HG03175 (cell line): ENCODE data around the gene NBEA.

Experiments
- ATAC-seq: cut with Tn5 transposase; IDR thresholded peaks from one replicate; pipeline ENCODE4 v1.9.1; 2021; ENCODE audit warnings: mild to moderate bottlenecking, moderate library complexity; ENCODE audit not compliant: unreplicated experiment

Gene NBEA

GRCh38 chr13:35557475-35557874, 615.4 kb downstream of the NBEA start:
- no peak for ATAC-seq

- ATAC-seq: no peak
Measured at GRCh38 chr13:35561540-35561939, 619.5 kb downstream of the NBEA start.

GRCh38 chr13:35565273-35565672, 623.2 kb downstream of the NBEA start:
- ATAC-seq: no peak

GRCh38 chr13:35566340-35566739, 624.3 kb downstream of the NBEA start:
- ATAC-seq: no peak

GRCh38 chr13:35567406-35567980, 625.4 kb downstream of the NBEA start:
- no peak for ATAC-seq

- ATAC-seq: no peak
Measured at GRCh38 chr13:35573639-35574038, 631.6 kb downstream of the NBEA start.

GRCh38 chr13:35592457-35592856, 650.4 kb downstream of the NBEA start:
- no peak for ATAC-seq

- no peak for ATAC-seq
Measured at GRCh38 chr13:35593651-35594050, 651.6 kb downstream of the NBEA start.

- ATAC-seq: no peak
Measured at GRCh38 chr13:35594096-35594495, 652.0 kb downstream of the NBEA start.

- ATAC-seq: no peak
Measured at GRCh38 chr13:35595181-35595580, 653.1 kb downstream of the NBEA start.

GRCh38 chr13:35596321-35597030, 654.4 kb downstream of the NBEA start:
- ATAC-seq: no peak

GRCh38 chr13:35597451-35597850, 655.4 kb downstream of the NBEA start:
- no peak for ATAC-seq

GRCh38 chr13:35598233-35598632, 656.2 kb downstream of the NBEA start:
- ATAC-seq: no peak

- ATAC-seq: no peak
Measured at GRCh38 chr13:35598790-35599369, 656.8 kb downstream of the NBEA start.

GRCh38 chr13:35599384-35599783, 657.3 kb downstream of the NBEA start:
- no peak for ATAC-seq

GRCh38 chr13:35600137-35600536, 658.1 kb downstream of the NBEA start:
- no peak for ATAC-seq

- no peak for ATAC-seq
Measured at GRCh38 chr13:35603593-35604285, 661.7 kb downstream of the NBEA start.

GRCh38 chr13:35614666-35615065, 672.6 kb downstream of the NBEA start:
- no peak for ATAC-seq

GRCh38 chr13:35617420-35617819, 675.4 kb downstream of the NBEA start:
- no peak for ATAC-seq

- no peak for ATAC-seq
Measured at GRCh38 chr13:35618565-35619083, 676.6 kb downstream of the NBEA start.

GRCh38 chr13:35621989-35622388, 679.9 kb downstream of the NBEA start:
- no peak for ATAC-seq

GRCh38 chr13:35629026-35629425, 687.0 kb downstream of the NBEA start:
- ATAC-seq: no peak
